ENCODE data around the gene RASA3. TPM values are rescaled to one million over a fixed set of nuclear protein-coding genes. Genes with fewer than 3 reads are reported as not detected.
"Not testable (repeated sequence)": the region's sequence is repeated elsewhere in the genome, so short reads cannot be mapped to it uniquely, and the experiment has no call there.

RASA3 gene
- polyA plus RNA-seq, 3 donors = 9.0 to 32.6 (median 16.6) TPM

- no peaks in the 10 kb centered on the region for H3K79me2 ChIP-seq (ENCODE audit: insufficient read depth, low read length)
- Mint-ChIP-seq H3K4me1 (peaks cover 43% of the 10 kb centered on the region), H3K36me3 (peaks cover 0 to 2% of the 10 kb centered on the region in 2 donors), H3K27me3 (ENCODE audit: low read depth in 3 of 3) (peaks cover 5 to 10% (median 9%) of the 10 kb centered on the region in 3 donors), H3K4me3 (peak overlapping the region in 1 of 2 donors; percentile 43), H3K27ac (no peak overlapping the region), H3K9me3 (peaks cover 0 to 3% (median 0%) of the 10 kb centered on the region in 7 donors)
- no peak for TF ChIP-seq CTCF (IDR thresholded peaks at IDR 0.05)
- peak overlapping the region; percentile 73 for H2AFZ ChIP-seq (ENCODE audit: insufficient read depth, low read depth, low read length, poor library complexity, severe bottlenecking)
- no peaks in the 10 kb centered on the region for H3K36me3 ChIP-seq (replicated peaks in 1 of 2; ENCODE audit: control insufficient read depth in 1 of 2, insufficient read depth in 2 of 2, low read length in 2 of 2)
- no peaks in the 10 kb centered on the region for H4K20me1 ChIP-seq (ENCODE audit: insufficient read depth, low read length)
- WGBS (ENCODE audit: insufficient coverage) = 94% methylated on average over 47 of the region's 47 CpGs
- H3K27ac ChIP-seq (ENCODE audit: low read depth in 1 of 2, low read length in 2 of 2) = peak overlapping the region in 1 of 2 donors; percentile 70
- DNase-seq = no peak
- peak overlapping the region in 1 of 3 experiments; percentile 57 for H3K4me3 ChIP-seq (replicated peaks in 1 of 3; ENCODE audit: low read depth in 2 of 3, low read length in 3 of 3)
- H3K9me3 ChIP-seq (replicated peaks in 1 of 2; ENCODE audit: control insufficient read depth in 1 of 2, insufficient read depth in 1 of 2, low read length in 2 of 2) = peaks cover 0 to 2% of the 10 kb centered on the region in 2 donors
- no peaks in the 10 kb centered on the region for H3K27me3 ChIP-seq (ENCODE audit: control insufficient read depth in 2 of 2, insufficient read depth in 2 of 2, low read length in 2 of 2)
- peaks cover 24 to 26% of the 10 kb centered on the region in 2 donors for H3K4me1 ChIP-seq (ENCODE audit: control insufficient read depth in 1 of 2, insufficient read depth in 2 of 2, low read length in 2 of 2)
- intact Hi-C loops (cut with micrococcal nuclease) = no loop called here
- H3K9ac ChIP-seq (ENCODE audit: insufficient read depth, low read length, poor library complexity, severe bottlenecking) = no peak overlapping the region
- H3K4me2 ChIP-seq (replicated peaks; ENCODE audit: extremely low read depth, low read length, poor library complexity, severe bottlenecking) = peak overlapping the region; percentile 71
Measured at GRCh38 chr13:114161028-114161556, 28.7 kb upstream of the RASA3 start.

- H3K9me3 Mint-ChIP-seq; H3K4me3 Mint-ChIP-seq; H3K9me3 ChIP-seq (replicated peaks in 1 of 2; ENCODE audit: control insufficient read depth in 1 of 2, insufficient read depth in 1 of 2, low read length in 2 of 2); DNase-seq; H3K27ac Mint-ChIP-seq; H3K9ac ChIP-seq (ENCODE audit: insufficient read depth, low read length, poor library complexity, severe bottlenecking); H3K36me3 ChIP-seq (replicated peaks in 1 of 2; ENCODE audit: control insufficient read depth in 1 of 2, insufficient read depth in 2 of 2, low read length in 2 of 2); H4K20me1 ChIP-seq (ENCODE audit: insufficient read depth, low read length); H3K4me3 ChIP-seq (replicated peaks in 1 of 3; ENCODE audit: low read depth in 2 of 3, low read length in 3 of 3); H3K36me3 Mint-ChIP-seq; intact Hi-C loops (cut with micrococcal nuclease); H3K79me2 ChIP-seq (ENCODE audit: insufficient read depth, low read length); H3K27me3 ChIP-seq (ENCODE audit: control insufficient read depth in 2 of 2, insufficient read depth in 2 of 2, low read length in 2 of 2); H3K4me2 ChIP-seq (replicated peaks; ENCODE audit: extremely low read depth, low read length, poor library complexity, severe bottlenecking); H3K27me3 Mint-ChIP-seq (ENCODE audit: low read depth in 3 of 3); H2AFZ ChIP-seq (ENCODE audit: insufficient read depth, low read depth, low read length, poor library complexity, severe bottlenecking); H3K27ac ChIP-seq (ENCODE audit: low read depth in 1 of 2, low read length in 2 of 2): not testable (repeated sequence)
- WGBS (ENCODE audit: insufficient coverage) = 85% methylated on average over 4 of the region's 13 CpGs
- H3K4me1 Mint-ChIP-seq = peaks cover 40% of the 10 kb centered on the region
- H3K4me1 ChIP-seq (ENCODE audit: control insufficient read depth in 1 of 2, insufficient read depth in 2 of 2, low read length in 2 of 2) = peaks cover 24 to 27% of the 10 kb centered on the region in 2 donors
Measured at GRCh38 chr13:114158869-114159666, 26.6 kb upstream of the RASA3 start.
